Mucosa of rectum (tissue), 2 donors: Measurements from ENCODE around the gene CALML4.
"Not testable (repeated sequence)": the region's sequence is repeated elsewhere in the genome, so short reads cannot be mapped to it uniquely, and the experiment has no call there.

ENCODE experiments used
- H3K27ac ChIP-seq, 2 donors: one replicate each; pipeline ENCODE4 v1.7.0; 2013; ENCODE audit warnings: inconsistent platforms in 2 of 2, low read depth in 2 of 2, low read length in 2 of 2
- H3K27me3 ChIP-seq, 2 donors: one replicate each; pipeline ENCODE4 v1.7.0; 2013; ENCODE audit warnings: low read length in 2 of 2; ENCODE audit not compliant: control insufficient read depth in 2 of 2, insufficient read depth in 2 of 2
- H3K36me3 ChIP-seq, 2 donors: one replicate each; pipeline ENCODE4 v1.7.0; 2013; ENCODE audit warnings: low read length in 2 of 2; ENCODE audit not compliant: control insufficient read depth in 2 of 2, insufficient read depth in 2 of 2
- H3K4me1 ChIP-seq, 2 donors: one replicate each; pipeline ENCODE4 v1.7.0; 2013; ENCODE audit warnings: low read length in 2 of 2, mild to moderate bottlenecking in 1 of 2; ENCODE audit not compliant: control insufficient read depth in 2 of 2, insufficient read depth in 2 of 2
- H3K4me3 ChIP-seq, 2 donors: one replicate each; pipeline ENCODE4 v1.7.0; 2013; ENCODE audit warnings: low read length in 2 of 2
- H3K9ac ChIP-seq, 2 donors: one replicate each; pipeline ENCODE4 v1.7.0; 2013; ENCODE audit warnings: low read length in 2 of 2, low read depth in 1 of 2, mild to moderate bottlenecking in 1 of 2
- H3K9me3 ChIP-seq, 2 donors: one replicate each; pipeline ENCODE4 v1.7.0; 2013; ENCODE audit warnings: low read length in 2 of 2; ENCODE audit not compliant: control insufficient read depth in 2 of 2
- donor health status: healthy.
- donor health status: Normal muscosa, but diverticular disease.

CALML4 gene

GRCh38 chr15:68175526-68175925 lies 29.6 kb downstream of the CALML4 start:
- peaks cover 22 to 25% of the 10 kb centered on the region in 2 donors for H3K36me3 ChIP-seq

GRCh38 chr15:68173119-68173518 lies 32.0 kb downstream of the CALML4 start:
- H3K4me3 ChIP-seq, result no peak overlapping the region
- H3K27me3 ChIP-seq, result no peaks in the 10 kb centered on the region
- H3K9ac ChIP-seq, result no peak overlapping the region
- H3K36me3 ChIP-seq, result peaks cover 21 to 29% of the 10 kb centered on the region in 2 donors
- no peaks in the 10 kb centered on the region for H3K4me1 ChIP-seq
- no peak overlapping the region for H3K27ac ChIP-seq
- H3K9me3 ChIP-seq, result no peaks in the 10 kb centered on the region

More at GRCh38 chr15:68175526-68175925, 29.6 kb downstream of the CALML4 start:
- Histone ChIP-seq H3K9me3 (no peaks in the 10 kb centered on the region), H3K4me3 (no peak overlapping the region), H3K4me1 (no peaks in the 10 kb centered on the region), H3K9ac (no peak overlapping the region), H3K27ac (no peak overlapping the region), H3K27me3 (no peaks in the 10 kb centered on the region)

GRCh38 chr15:68172037-68172436 lies 33.1 kb downstream of the CALML4 start:
- peaks cover 11 to 22% of the 10 kb centered on the region in 2 donors for H3K36me3 ChIP-seq
- not testable (repeated sequence) for H3K27ac ChIP-seq, H3K9me3 ChIP-seq, H3K9ac ChIP-seq, H3K4me1 ChIP-seq, H3K27me3 ChIP-seq, H3K4me3 ChIP-seq

- Histone ChIP-seq H3K9me3 (no peaks in the 10 kb centered on the region), H3K27ac (no peak overlapping the region), H3K4me3 (no peak overlapping the region), H3K4me1 (no peaks in the 10 kb centered on the region), H3K36me3 (peaks cover 15 to 19% of the 10 kb centered on the region in 2 donors), H3K27me3 (no peaks in the 10 kb centered on the region), H3K9ac (no peak overlapping the region)
Measured at GRCh38 chr15:68166847-68167246, 38.3 kb downstream of the CALML4 start.

- Histone ChIP-seq H3K27me3 (no peaks in the 10 kb centered on the region), H3K4me1 (no peaks in the 10 kb centered on the region), H3K9ac (no peak overlapping the region), H3K36me3 (peaks cover 22 to 30% of the 10 kb centered on the region in 2 donors), H3K4me3 (no peak overlapping the region), H3K9me3 (no peaks in the 10 kb centered on the region), H3K27ac (no peak overlapping the region)
Measured at GRCh38 chr15:68163191-68163590, 41.9 kb downstream of the CALML4 start.

- no peak overlapping the region for H3K27ac ChIP-seq
- peaks cover 28 to 31% of the 10 kb centered on the region in 2 donors for H3K36me3 ChIP-seq
Measured at GRCh38 chr15:68158046-68158628, 47.0 kb downstream of the CALML4 start.

GRCh38 chr15:68157074-68157473 lies 48.1 kb downstream of the CALML4 start:
- no peaks in the 10 kb centered on the region for H3K9me3 ChIP-seq
- H3K27me3 ChIP-seq, result no peaks in the 10 kb centered on the region
- H3K4me3 ChIP-seq, result no peak overlapping the region
- H3K36me3 ChIP-seq, result peaks cover 20 to 23% of the 10 kb centered on the region in 2 donors
- no peak overlapping the region for H3K27ac ChIP-seq
- no peak overlapping the region for H3K9ac ChIP-seq
- H3K4me1 ChIP-seq, result no peaks in the 10 kb centered on the region

More at GRCh38 chr15:68158046-68158628, 47.0 kb downstream of the CALML4 start:
- Histone ChIP-seq H3K4me3 (no peak overlapping the region), H3K27me3 (no peaks in the 10 kb centered on the region), H3K9ac (no peak overlapping the region), H3K9me3 (no peaks in the 10 kb centered on the region), H3K4me1 (no peaks in the 10 kb centered on the region)

GRCh38 chr15:68154923-68155559 lies 50.1 kb downstream of the CALML4 start:
- no peaks in the 10 kb centered on the region for H3K27me3 ChIP-seq
- H3K4me1 ChIP-seq, result no peaks in the 10 kb centered on the region
- H3K9me3 ChIP-seq, result no peaks in the 10 kb centered on the region
- peaks cover 8 to 12% of the 10 kb centered on the region in 2 donors for H3K36me3 ChIP-seq
- no peak overlapping the region for H3K27ac ChIP-seq
- H3K9ac ChIP-seq, result no peak overlapping the region
- H3K4me3 ChIP-seq, result no peak overlapping the region

- Histone ChIP-seq H3K4me3 (no peak overlapping the region), H3K9ac (no peak overlapping the region), H3K27me3 (no peaks in the 10 kb centered on the region), H3K9me3 (no peaks in the 10 kb centered on the region), H3K36me3 (peaks cover 3 to 9% of the 10 kb centered on the region in 2 donors), H3K27ac (no peak overlapping the region), H3K4me1 (no peaks in the 10 kb centered on the region)
Measured at GRCh38 chr15:68152342-68152741, 52.8 kb downstream of the CALML4 start.

GRCh38 chr15:68151277-68151676 lies 53.9 kb downstream of the CALML4 start:
- Histone ChIP-seq H3K36me3 (peaks cover 7 to 9% of the 10 kb centered on the region in 2 donors), H3K4me3 (no peak overlapping the region), H3K9ac (no peak overlapping the region), H3K9me3 (no peaks in the 10 kb centered on the region), H3K27ac (no peak overlapping the region), H3K4me1 (no peaks in the 10 kb centered on the region), H3K27me3 (no peaks in the 10 kb centered on the region)
